Mammary epithelial cell (primary cell): ENCODE results near the gene GPRASP2.

Experiments used
- CTCF ChIP-seq, 2 donors: IDR thresholded peaks in 1 of 2; conservative IDR thresholded peaks in 1 of 2; 2 replicates each; pipeline ENCODE4 v1.5.1; 2011 to 2012; ENCODE audit warnings: inconsistent platforms in 2 of 2, low read length in 2 of 2, mild to moderate bottlenecking in 2 of 2, control low read depth in 1 of 2, low read depth in 1 of 2; ENCODE audit not compliant: insufficient read depth in 1 of 2; ENCODE audit errors: extremely low read depth in 1 of 2
- EZH2 ChIP-seq: IDR thresholded peaks from 2 replicates; pipeline ENCODE4 v1.6.1; 2012; ENCODE audit warnings: low read length, inconsistent platforms, borderline replicate concordance

- TF ChIP-seq EZH2 (no peak), CTCF (conservative IDR thresholded peaks at IDR 0.05 in 1 of 2, IDR thresholded peaks at IDR 0.05 in 1 of 2; ENCODE audit: extremely low read depth in 1 of 2, insufficient read depth in 1 of 2, low read depth in 1 of 2, low read length in 2 of 2) (no peak)
These were observed 17.5 kb upstream of the GPRASP2 start for GRCh38 chrX:102694749-102695148.
